ENCODE data around the gene STUM.

DNA sequence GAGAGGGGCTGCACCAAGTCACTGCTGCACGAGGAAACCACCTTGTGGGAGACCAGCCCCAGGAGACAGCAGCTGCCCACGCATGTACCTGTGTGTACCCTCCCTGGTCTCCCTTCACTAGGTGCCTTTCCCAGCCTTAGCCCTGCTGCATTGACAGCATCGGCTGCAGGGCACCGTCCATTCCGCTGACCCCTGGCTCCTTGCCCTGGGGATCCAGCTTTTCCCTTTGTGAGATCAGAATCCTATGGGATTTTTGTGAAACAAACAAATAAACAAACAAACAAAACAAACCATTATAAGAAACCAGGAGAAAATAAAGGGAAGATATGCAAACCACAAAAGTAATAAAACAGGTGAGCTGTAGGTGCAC lies 2.1 kb downstream of the STUM start:
- no peak for TF ChIP-seq FOXM1 (IDR thresholded peaks at IDR 0.05; ENCODE audit: borderline replicate concordance)
- no peak for TF ChIP-seq BHLHE40 (IDR thresholded peaks at IDR 0.05; ENCODE audit: borderline replicate concordance)
- no peak for TF ChIP-seq ARNT (IDR thresholded peaks at IDR 0.05)

All from HEK293T (cell line).